ACHN (cell line): ENCODE data around the gene CYP26C1.
"Not testable (repeated sequence)": the region's sequence is repeated elsewhere in the genome, so short reads cannot be mapped to it uniquely, and the experiment has no call there.

Source experiments
- DNase-seq: peaks from one replicate; pipeline ENCODE4 v3.0.0-alpha.2; 2015
- in situ Hi-C: cut with HindIII; loops from 2 replicates; pipeline ENCODE4 v1.10.0; 2017; ENCODE audit warnings: low sequenced_read_pairs, low pct_ligation_motif_present, low pct_unique_long_range_greater_than_20kb

Gene CYP26C1

GRCh38 chr10:93096901-93097300, 36.3 kb downstream of the CYP26C1 start:
- in situ Hi-C loops: no loop called here

GRCh38 chr10:93097386-93097785, 36.8 kb downstream of the CYP26C1 start:
- in situ Hi-C loops: no loop called here
- DNase-seq: no peak

More at GRCh38 chr10:93096901-93097300, 36.3 kb downstream of the CYP26C1 start:
- DNase-seq: no peak

GRCh38 chr10:93098816-93099215, 38.2 kb downstream of the CYP26C1 start:
- no peak for DNase-seq

GRCh38 chr10:93099670-93100069, 39.1 kb downstream of the CYP26C1 start:
- in situ Hi-C loops: loop anchor here (25.0 kb wide), 1 partner anchor 188 kb away; no protein-coding TSS in a partner anchor
- DNase-seq: no peak

More at GRCh38 chr10:93098816-93099215, 38.2 kb downstream of the CYP26C1 start:
- in situ Hi-C loops: no loop called here

- DNase-seq: not testable (repeated sequence)
- in situ Hi-C loops: loop anchor here (25.0 kb wide), 1 partner anchor 186 kb away; no protein-coding TSS in a partner anchor
Measured at GRCh38 chr10:93101148-93101547, 40.5 kb downstream of the CYP26C1 start.

- in situ Hi-C loops: loop anchor here (25.0 kb wide), 1 partner anchor 183 kb away; no protein-coding TSS in a partner anchor
- no peak for DNase-seq
Measured at GRCh38 chr10:93103953-93104352, 43.4 kb downstream of the CYP26C1 start.

GRCh38 chr10:93106631-93107072, 46.1 kb downstream of the CYP26C1 start:
- in situ Hi-C loops: loop anchor here (25.0 kb wide), 1 partner anchor 181 kb away; no protein-coding TSS in a partner anchor
- no peak for DNase-seq

GRCh38 chr10:93110472-93111146, 50.0 kb downstream of the CYP26C1 start:
- in situ Hi-C loops: loop anchor here (25.0 kb wide), 1 partner anchor 177 kb away; no protein-coding TSS in a partner anchor
- DNase-seq: no peak

GRCh38 chr10:93113042-93113441, 52.4 kb downstream of the CYP26C1 start:
- DNase-seq: no peak
- in situ Hi-C loops: loop anchor here (25.0 kb wide), 1 partner anchor 174 kb away; no protein-coding TSS in a partner anchor

GRCh38 chr10:93115661-93116383, 55.2 kb downstream of the CYP26C1 start:
- in situ Hi-C loops: loop anchor here (25.0 kb wide), 1 partner anchor 171 kb away; no protein-coding TSS in a partner anchor
- peak; percentile 68 for DNase-seq
